PC-9 (cell line): ENCODE data around the gene SMIM3. TPM values are rescaled to one million over a fixed set of nuclear protein-coding genes. Genes with fewer than 3 reads are reported as not detected.

Experiments
- BruUV-seq: library from RNA; stranded (reverse); fragments of 400-500 nt; replicated peaks from 2 replicates; lab custom pipeline; 2021; lab: Mats Ljungman, UMichigan
- CTCF ChIA-PET: fragments of 300-600 bp; sonication (Branson Sonifier 250); formaldehyde crosslinking; loops from one replicate; lab custom pipeline; 2022; ENCODE audit warnings: antibody characterized with exemption; lab: Charles Lee
- POLR2A ChIA-PET: fragments of 300-600 bp; sonication (Branson Sonifier 250); formaldehyde crosslinking; loops from one replicate; lab custom pipeline; 2022; ENCODE audit warnings: antibody characterized with exemption; ENCODE audit not compliant: unreplicated experiment; lab: Charles Lee
- DNase-seq, 2 experiments: peaks; one replicate each; pipeline versions ENCODE4 v3.0.0 to v3.0.0-alpha.2; 2015 to 2022; ENCODE audit warnings: mixed read lengths in 1 of 2
- H2AFZ ChIP-seq: fragments of 200-600 bp; sonication (generic); 2 replicates; pipeline ENCODE4 v1.8.1; 2017; ENCODE audit warnings: antibody characterized with exemption
- H3F3A ChIP-seq: fragments of 200-600 bp; sonication (generic); 2 replicates; pipeline ENCODE4 v1.8.1; 2017; ENCODE audit warnings: antibody characterized with exemption, mild to moderate bottlenecking, low read depth; ENCODE audit not compliant: insufficient read depth
- H3K27ac ChIP-seq: fragments of 200-600 bp; sonication (generic); 2 replicates; pipeline ENCODE4 v1.6.1; 2016; ENCODE audit warnings: mixed run types
- H3K27me3 ChIP-seq: fragments of 200-600 bp; sonication (generic); 2 replicates; pipeline ENCODE4 v1.6.1; 2016; ENCODE audit warnings: low read depth, mixed run types; ENCODE audit not compliant: insufficient read depth
- H3K36me3 ChIP-seq: fragments of 200-600 bp; sonication (generic); 2 replicates; pipeline ENCODE4 v1.6.1; 2016; ENCODE audit warnings: low read depth, mixed run types
- H3K4me1 ChIP-seq: fragments of 200-600 bp; sonication (generic); replicated peaks from 2 replicates; pipeline ENCODE4 v1.6.1; 2016; ENCODE audit warnings: mixed run types; ENCODE audit not compliant: insufficient read depth
- H3K4me2 ChIP-seq: fragments of 200-600 bp; sonication (generic); 2 replicates; pipeline ENCODE4 v1.6.1; 2017; ENCODE audit warnings: mixed run types
- H3K4me3 ChIP-seq: fragments of 200-600 bp; sonication (generic); 2 replicates; pipeline ENCODE4 v1.6.1; 2016; ENCODE audit warnings: mixed run types
- H3K79me2 ChIP-seq: fragments of 200-600 bp; sonication (generic); 2 replicates; pipeline ENCODE4 v1.6.1; 2017; ENCODE audit warnings: low read depth, mixed run types
- H3K9me2 ChIP-seq: fragments of 200-600 bp; sonication (generic); 2 replicates; pipeline ENCODE4 v1.8.1; 2017; ENCODE audit warnings: mild to moderate bottlenecking; ENCODE audit not compliant: insufficient read depth
- H3K9me3 ChIP-seq: fragments of 200-600 bp; sonication (generic); 2 replicates; pipeline ENCODE4 v1.8.1; 2016; ENCODE audit warnings: low read depth; ENCODE audit not compliant: insufficient read depth
- H4K20me1 ChIP-seq: fragments of 200-600 bp; sonication (generic); 2 replicates; pipeline ENCODE4 v1.8.1; 2017; ENCODE audit not compliant: insufficient read depth
- CTCF ChIP-seq: fragments of 200-600 bp; sonication (generic); conservative IDR thresholded peaks from 2 replicates; pipeline ENCODE4 v1.6.1; 2017; ENCODE audit warnings: mixed run types, antibody characterized with exemption, mild to moderate bottlenecking, moderate library complexity
- EZH2 ChIP-seq: fragments of 200-600 bp; sonication (generic); IDR thresholded peaks from 2 replicates; pipeline ENCODE4 v1.8.0; 2017; ENCODE audit warnings: antibody characterized with exemption, low read depth
- intact Hi-C: fragments of 100-400 bp; cut with micrococcal nuclease; formaldehyde crosslinking; loops from one replicate; pipeline ENCODE4 v1.10.0; 2022; ENCODE audit not compliant: unreplicated experiment
- total RNA-seq: library from RNA; stranded (reverse); gene quantifications from 2 replicates; pipeline ENCODE4 v1.2.3, GENCODE V29; 2021

Gene SMIM3
- total RNA-seq, 1 experiment from 2014 or later = 12.1 TPM

GRCh38 chr5:150751096-150751891 lies 27.3 kb upstream of the SMIM3 start:
- Histone ChIP-seq H3K9me3 (no peaks in the 10 kb centered on the region), H4K20me1 (peaks cover 16% of the 10 kb centered on the region), H3K4me1 (no peaks in the 10 kb centered on the region), H3K27me3 (no peaks in the 10 kb centered on the region), H3K4me2 (no peak overlapping the region), H3K27ac (no peak overlapping the region; the same call in 1 of the 2 replicates), H3F3A (peaks cover 15% of the 10 kb centered on the region), H2AFZ (no peak overlapping the region), H3K36me3 (peaks cover 44% of the 10 kb centered on the region), H3K4me3 (no peak overlapping the region), H3K79me2 (peaks cover 36% of the 10 kb centered on the region), H3K9me2 (no peaks in the 10 kb centered on the region)
- DNase-seq = no peak
- BruUV-seq = no TSS peak
- ChIA-PET POLR2A (interaction anchor here (0.6 to 0.7 kb wide), 2 partner anchors 23 to 224 kb away, joined by 3 to 4 read pairs; no protein-coding TSS in a partner anchor), CTCF (no interaction called here)
- intact Hi-C loops = no loop called here
- TF ChIP-seq CTCF (no peak), EZH2 (no peak)

GRCh38 chr5:150753463-150753862 lies 25.1 kb upstream of the SMIM3 start:
- intact Hi-C loops = no loop called here
- Histone ChIP-seq H3K36me3 (peaks cover 44% of the 10 kb centered on the region), H3K9me3 (no peaks in the 10 kb centered on the region), H4K20me1 (peaks cover 16% of the 10 kb centered on the region), H3F3A (peaks cover 15% of the 10 kb centered on the region), H3K9me2 (no peaks in the 10 kb centered on the region), H3K27me3 (no peaks in the 10 kb centered on the region), H2AFZ (no peak overlapping the region), H3K27ac (no peak overlapping the region), H3K79me2 (peaks cover 56% of the 10 kb centered on the region), H3K4me2 (no peak overlapping the region), H3K4me1 (peaks cover 10% of the 10 kb centered on the region), H3K4me3 (no peak overlapping the region)
- TF ChIP-seq EZH2 (no peak), CTCF (no peak)
- no TSS peak for BruUV-seq
- DNase-seq = no peak
- ChIA-PET POLR2A (no interaction called here), CTCF (no interaction called here)

- Histone ChIP-seq H3K9me2 (no peaks in the 10 kb centered on the region), H3K9me3 (no peaks in the 10 kb centered on the region), H2AFZ (no peak overlapping the region), H3K79me2 (peaks cover 56% of the 10 kb centered on the region), H3K36me3 (peaks cover 44% of the 10 kb centered on the region), H3F3A (peaks cover 15% of the 10 kb centered on the region), H4K20me1 (peaks cover 16% of the 10 kb centered on the region), H3K27me3 (no peaks in the 10 kb centered on the region), H3K4me3 (no peak overlapping the region), H3K4me1 (peaks cover 10% of the 10 kb centered on the region), H3K4me2 (no peak overlapping the region), H3K27ac (no peak overlapping the region)
- DNase-seq = no peak
- no TSS peak for BruUV-seq
- CTCF ChIA-PET = no interaction called here
- TF ChIP-seq CTCF (no peak), EZH2 (no peak)
- POLR2A ChIA-PET = interaction anchor here (0.5 kb wide), 1 partner anchor 562 kb away, joined by 3 read pairs; no protein-coding TSS in a partner anchor
- intact Hi-C loops = no loop called here
Measured at GRCh38 chr5:150753863-150754262, 24.7 kb upstream of the SMIM3 start.
